Suppressor macrophage treated with lipopolysaccharide for 4 hours (primary cell): Measurements from ENCODE around the gene TRMO.

Source experiments
- DNase-seq: peaks from one replicate; pipeline ENCODE4 v3.0.0-alpha.2; 2020

The TRMO gene

DNA sequence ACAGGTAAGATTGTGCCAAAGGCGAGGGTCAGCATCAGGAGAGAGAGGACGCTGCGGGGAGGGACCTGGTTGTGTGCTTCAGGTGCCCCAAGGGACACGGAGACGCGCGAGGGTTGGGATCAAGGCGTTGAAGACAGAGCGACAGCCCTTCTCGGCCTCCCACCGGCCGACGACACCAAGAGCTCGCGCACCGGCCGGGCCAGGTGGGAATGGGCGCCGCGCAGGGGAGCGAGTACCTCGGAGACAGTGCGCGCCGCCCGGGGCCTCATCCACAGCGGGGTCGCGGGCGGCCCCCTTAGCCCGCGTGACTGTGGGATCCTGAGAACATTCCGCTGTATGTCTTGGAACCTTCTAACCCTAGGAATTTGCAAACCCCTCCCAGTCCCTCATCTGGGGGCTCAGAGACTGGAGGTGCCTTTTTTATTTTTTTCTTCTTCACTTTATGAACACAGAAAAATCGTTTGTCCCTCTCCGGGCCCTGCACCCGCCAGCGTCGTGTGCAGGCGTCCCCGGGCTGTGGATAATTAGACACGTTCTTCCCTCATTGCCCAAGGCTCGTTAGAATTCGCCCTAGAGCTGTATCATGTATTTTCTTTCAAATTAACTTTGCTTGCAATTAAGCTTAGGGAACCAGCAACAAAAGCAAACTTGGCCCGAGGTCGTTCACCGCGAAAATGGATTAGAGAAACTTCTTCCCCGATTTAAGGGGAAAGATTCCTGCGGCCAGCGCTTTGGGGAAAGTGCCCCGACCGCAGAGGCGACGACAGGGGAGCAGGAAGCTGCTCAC is 64.5 kb downstream of the TRMO start:
- no peak for DNase-seq

DNA sequence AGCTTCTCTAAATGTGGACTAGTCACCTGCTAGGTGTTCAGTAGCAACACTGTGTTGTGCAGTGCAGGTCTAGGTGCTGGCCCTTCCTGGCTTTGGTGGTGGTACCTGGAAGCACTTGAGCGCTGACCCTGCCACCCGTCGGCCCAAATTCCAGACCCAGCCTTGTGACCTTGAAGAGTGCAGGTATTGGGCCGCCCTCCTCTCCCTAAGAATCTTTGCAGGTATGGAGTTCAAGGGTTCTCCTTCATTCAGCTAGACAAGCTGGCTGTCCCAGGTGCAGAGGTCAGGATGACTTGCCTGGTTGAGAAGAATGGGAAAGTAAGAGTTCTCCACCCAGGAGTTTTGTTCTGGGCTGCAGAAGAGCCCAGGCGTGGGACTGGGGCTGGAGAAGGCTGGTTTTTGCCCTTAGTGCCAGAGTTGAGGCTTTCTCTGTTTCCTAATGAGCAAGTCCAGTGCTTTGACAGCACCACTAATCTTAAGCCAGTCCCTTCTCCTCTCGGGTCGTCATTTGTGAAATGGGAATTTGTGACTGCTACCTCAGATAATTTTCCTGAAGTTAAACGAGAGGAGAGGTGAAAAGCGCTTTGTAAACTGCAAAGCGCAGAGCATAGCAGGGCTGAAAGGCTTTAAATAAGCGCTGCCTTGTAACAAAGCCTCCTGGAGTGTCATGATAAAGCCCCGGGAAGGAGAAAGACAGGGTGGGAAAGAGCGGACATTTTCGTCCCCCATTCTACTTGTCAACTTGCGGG is 65.3 kb downstream of the TRMO start:
- DNase-seq = no peak

GRCh38 chr9:97855899-97856298 is 66.4 kb downstream of the TRMO start:
- DNase-seq = no peak

DNA sequence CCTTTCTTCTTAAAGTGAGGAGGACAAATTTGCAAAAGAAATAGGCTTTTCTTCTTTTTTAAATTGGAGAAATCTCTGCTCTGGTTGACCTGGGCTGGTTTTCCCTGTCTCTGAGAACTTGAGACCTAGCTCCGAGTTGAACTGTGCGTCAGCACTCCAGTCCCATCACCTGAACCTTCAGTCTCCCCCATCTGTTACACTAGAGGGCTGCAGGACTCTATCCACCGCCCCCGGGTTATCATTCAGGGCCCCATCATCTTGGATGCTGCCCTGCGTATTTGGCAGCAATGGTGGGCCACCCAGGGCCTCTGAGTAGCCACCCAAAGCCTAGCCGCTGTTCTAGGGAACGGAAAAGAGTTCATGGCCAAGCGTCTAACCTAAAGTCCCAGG is 66.8 kb downstream of the TRMO start:
- DNase-seq = no peak

- DNase-seq = no peak
Observed at GRCh38 chr9:97854696-97855485, 67.4 kb downstream of the TRMO start.
